ENCODE data around the gene STARD7.

STARD7 gene

GRCh38 chr2:96240341-96241038 lies 31.9 kb upstream of the STARD7 start:
- Histone ChIP-seq H3K36me3 (ENCODE audit: insufficient read depth) (no peaks in the 10 kb centered on the region), H4K20me1 (ENCODE audit: insufficient read depth) (no peaks in the 10 kb centered on the region), H3K27me3 (ENCODE audit: insufficient read depth, low read depth) (no peaks in the 10 kb centered on the region), H3K4me1 (ENCODE audit: low read depth, poor library complexity, severe bottlenecking) (peaks cover 22% of the 10 kb centered on the region), H3K4me2 (no peak overlapping the region), H3K27ac (no peak overlapping the region), H3K79me2 (ENCODE audit: insufficient read depth, low read depth) (no peaks in the 10 kb centered on the region), H2AFZ (ENCODE audit: low read depth) (no peak overlapping the region), H3K4me3 (IDR thresholded peaks at IDR 0.05; ENCODE audit: insufficient read depth, low read depth, low read length) (no peak overlapping the region), H3K9ac (no peak overlapping the region)
- TF ChIP-seq CTCF (conservative IDR thresholded peaks at IDR 0.05; ENCODE audit: low read depth, low read length) = no peak

GRCh38 chr2:96239745-96240264 lies 31.2 kb upstream of the STARD7 start:
- TF ChIP-seq CTCF (conservative IDR thresholded peaks at IDR 0.05; ENCODE audit: low read depth, low read length) = no peak
- Histone ChIP-seq H3K36me3 (ENCODE audit: insufficient read depth) (no peaks in the 10 kb centered on the region), H3K4me3 (IDR thresholded peaks at IDR 0.05; ENCODE audit: insufficient read depth, low read depth, low read length) (no peak overlapping the region), H3K27me3 (ENCODE audit: insufficient read depth, low read depth) (no peaks in the 10 kb centered on the region), H3K27ac (no peak overlapping the region), H3K79me2 (ENCODE audit: insufficient read depth, low read depth) (no peaks in the 10 kb centered on the region), H3K4me2 (no peak overlapping the region), H4K20me1 (ENCODE audit: insufficient read depth) (no peaks in the 10 kb centered on the region), H2AFZ (ENCODE audit: low read depth) (no peak overlapping the region), H3K4me1 (ENCODE audit: low read depth, poor library complexity, severe bottlenecking) (peaks cover 22% of the 10 kb centered on the region), H3K9ac (no peak overlapping the region)

GRCh38 chr2:96239091-96239490 lies 30.5 kb upstream of the STARD7 start:
- Histone ChIP-seq H3K4me1 (ENCODE audit: low read depth, poor library complexity, severe bottlenecking) (peaks cover 22% of the 10 kb centered on the region), H3K27me3 (ENCODE audit: insufficient read depth, low read depth) (no peaks in the 10 kb centered on the region), H3K4me2 (no peak overlapping the region), H4K20me1 (ENCODE audit: insufficient read depth) (no peaks in the 10 kb centered on the region), H3K9ac (no peak overlapping the region), H3K36me3 (ENCODE audit: insufficient read depth) (no peaks in the 10 kb centered on the region), H3K79me2 (ENCODE audit: insufficient read depth, low read depth) (no peaks in the 10 kb centered on the region), H3K4me3 (IDR thresholded peaks at IDR 0.05; ENCODE audit: insufficient read depth, low read depth, low read length) (no peak overlapping the region), H3K27ac (no peak overlapping the region), H2AFZ (ENCODE audit: low read depth) (no peak overlapping the region)
- no peak for TF ChIP-seq CTCF (conservative IDR thresholded peaks at IDR 0.05; ENCODE audit: low read depth, low read length)

- H3K4me1 ChIP-seq (ENCODE audit: low read depth, poor library complexity, severe bottlenecking) = peaks cover 21% of the 10 kb centered on the region
- no peak overlapping the region for H3K4me3 ChIP-seq (IDR thresholded peaks at IDR 0.05; ENCODE audit: insufficient read depth, low read depth, low read length)
- H3K27me3 ChIP-seq (ENCODE audit: insufficient read depth, low read depth) = no peaks in the 10 kb centered on the region
- no peaks in the 10 kb centered on the region for H3K79me2 ChIP-seq (ENCODE audit: insufficient read depth, low read depth)
- no peak overlapping the region for H3K27ac ChIP-seq
- TF ChIP-seq CTCF (conservative IDR thresholded peaks at IDR 0.05; ENCODE audit: low read depth, low read length) = no peak
- no peaks in the 10 kb centered on the region for H3K36me3 ChIP-seq (ENCODE audit: insufficient read depth)
- H3K9ac ChIP-seq = no peak overlapping the region
- no peaks in the 10 kb centered on the region for H4K20me1 ChIP-seq (ENCODE audit: insufficient read depth)
- no peak overlapping the region for H2AFZ ChIP-seq (ENCODE audit: low read depth)
- H3K4me2 ChIP-seq = no peak overlapping the region
Observed at GRCh38 chr2:96238266-96238665, 29.6 kb upstream of the STARD7 start.

Data from KMS-11 (cell line).